Astrocyte of the spinal cord (primary cell): Measurements from ENCODE around the gene STK25.

ENCODE experiments used
- DNase-seq: peaks from one replicate; pipeline ENCODE4 v3.0.0; 2011; ENCODE audit warnings: low read depth, low spot score
- H3K4me3 ChIP-seq: 2 replicates; pipeline ENCODE4 v1.5.1; 2011; ENCODE audit warnings: low read depth, mild to moderate bottlenecking, low read length, moderate library complexity
- CTCF ChIP-seq: IDR thresholded peaks from 2 replicates; pipeline ENCODE4 v1.5.1; 2012; ENCODE audit warnings: low read depth, mild to moderate bottlenecking, low read length, inconsistent platforms
- in situ Hi-C: cut with HindIII; loops from 2 replicates; pipeline ENCODE4 v1.10.0; 2017; ENCODE audit warnings: low sequenced_read_pairs

Gene STK25

GRCh38 chr2:241478166-241478565 lies 30.2 kb downstream of the STK25 start:
- no peak for TF ChIP-seq CTCF
- in situ Hi-C loops = no loop called here
- no peak for DNase-seq

GRCh38 chr2:241475267-241475666 lies 33.1 kb downstream of the STK25 start:
- in situ Hi-C loops = no loop called here
- no peak overlapping the region for H3K4me3 ChIP-seq
- no peak for TF ChIP-seq CTCF
- DNase-seq = no peak

More at GRCh38 chr2:241478166-241478565, 30.2 kb downstream of the STK25 start:
- H3K4me3 ChIP-seq = no peak overlapping the region

GRCh38 chr2:241473399-241473798 lies 35.0 kb downstream of the STK25 start:
- no peak for TF ChIP-seq CTCF
- in situ Hi-C loops = no loop called here

GRCh38 chr2:241469746-241470145 lies 38.6 kb downstream of the STK25 start:
- in situ Hi-C loops = no loop called here
- no peak for TF ChIP-seq CTCF

More at GRCh38 chr2:241473399-241473798, 35.0 kb downstream of the STK25 start:
- DNase-seq = no peak
- H3K4me3 ChIP-seq = no peak overlapping the region

GRCh38 chr2:241468476-241468781 lies 40.0 kb downstream of the STK25 start:
- in situ Hi-C loops = no loop called here
- no peak for DNase-seq
- TF ChIP-seq CTCF = no peak
- H3K4me3 ChIP-seq = no peak overlapping the region

More at GRCh38 chr2:241469746-241470145, 38.6 kb downstream of the STK25 start:
- H3K4me3 ChIP-seq = no peak overlapping the region
- no peak for DNase-seq

GRCh38 chr2:241467777-241468475 lies 40.5 kb downstream of the STK25 start:
- DNase-seq = no peak
- in situ Hi-C loops = no loop called here
- no peak for TF ChIP-seq CTCF

GRCh38 chr2:241466230-241466629 lies 42.2 kb downstream of the STK25 start:
- no peak overlapping the region for H3K4me3 ChIP-seq
- in situ Hi-C loops = no loop called here
- no peak for TF ChIP-seq CTCF
- DNase-seq = no peak

More at GRCh38 chr2:241467777-241468475, 40.5 kb downstream of the STK25 start:
- H3K4me3 ChIP-seq = no peak overlapping the region
